ENCODE measurements around the gene ETS1. TPM values are rescaled to one million over a fixed set of nuclear protein-coding genes. Genes with fewer than 3 reads are reported as not detected.

ETS1 gene
- polyA plus RNA-seq, 1 donor (not counting 4 experiments of a cell fraction or from before 2014, with no cell fraction given): 41.0 TPM

DNA sequence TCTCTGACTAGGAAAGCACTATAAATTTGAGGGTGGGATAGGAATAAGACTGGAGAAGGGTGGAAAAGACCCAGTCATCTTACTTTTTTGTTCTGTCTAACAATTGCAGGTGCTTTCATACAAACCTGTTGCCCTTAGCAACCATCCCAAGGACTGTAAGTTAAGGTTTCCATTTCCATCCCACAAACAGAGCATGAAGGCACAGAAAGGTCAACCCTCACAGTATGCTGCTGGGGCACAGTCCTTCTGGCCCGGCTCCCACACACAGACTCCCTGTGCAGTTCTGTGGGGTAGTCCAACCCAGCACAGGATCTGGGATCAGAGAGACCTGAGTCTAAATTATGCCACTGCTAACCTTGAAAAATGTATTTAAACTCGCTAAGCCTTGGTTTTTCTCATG is 38.4 kb upstream of the ETS1 start:
- H3K4me3 ChIP-seq (ENCODE audit: control insufficient read depth in 2 of 3, extremely low read depth in 1 of 3, insufficient read depth in 2 of 3, low read depth in 1 of 3, low read length in 3 of 3): no peak overlapping the region
- no peak overlapping the region for H3K27ac ChIP-seq (ENCODE audit: control insufficient read depth, insufficient read depth, low read length)
- dilution Hi-C loops (cut with MboI; ENCODE audit: extremely low pct_ligation_motif_present, low sequenced_read_pairs): loop anchor here (25.0 kb wide), 2 partner anchors 313 to 438 kb away; no protein-coding TSS in a partner anchor
- no peak overlapping the region for H3K9ac ChIP-seq (ENCODE audit: control insufficient read depth, extremely low read depth, insufficient read depth, low read length)
- no peaks in the 10 kb centered on the region for H4K20me1 ChIP-seq (ENCODE audit: control insufficient read depth, extremely low read depth, insufficient read depth, low read length)
- TF ChIP-seq EZH2 (IDR thresholded peaks at IDR 0.05; ENCODE audit: low read length): no peak
- TF ChIP-seq, protein P1, sequence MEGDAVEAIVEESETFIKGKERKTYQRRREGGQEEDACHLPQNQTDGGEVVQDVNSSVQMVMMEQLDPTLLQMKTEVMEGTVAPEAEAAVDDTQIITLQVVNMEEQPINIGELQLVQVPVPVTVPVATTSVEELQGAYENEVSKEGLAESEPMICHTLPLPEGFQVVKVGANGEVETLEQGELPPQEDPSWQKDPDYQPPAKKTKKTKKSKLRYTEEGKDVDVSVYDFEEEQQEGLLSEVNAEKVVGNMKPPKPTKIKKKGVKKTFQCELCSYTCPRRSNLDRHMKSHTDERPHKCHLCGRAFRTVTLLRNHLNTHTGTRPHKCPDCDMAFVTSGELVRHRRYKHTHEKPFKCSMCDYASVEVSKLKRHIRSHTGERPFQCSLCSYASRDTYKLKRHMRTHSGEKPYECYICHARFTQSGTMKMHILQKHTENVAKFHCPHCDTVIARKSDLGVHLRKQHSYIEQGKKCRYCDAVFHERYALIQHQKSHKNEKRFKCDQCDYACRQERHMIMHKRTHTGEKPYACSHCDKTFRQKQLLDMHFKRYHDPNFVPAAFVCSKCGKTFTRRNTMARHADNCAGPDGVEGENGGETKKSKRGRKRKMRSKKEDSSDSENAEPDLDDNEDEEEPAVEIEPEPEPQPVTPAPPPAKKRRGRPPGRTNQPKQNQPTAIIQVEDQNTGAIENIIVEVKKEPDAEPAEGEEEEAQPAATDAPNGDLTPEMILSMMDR (optimal IDR thresholded peaks at IDR 0.05 in 1 of 3, IDR thresholded peaks at IDR 0.05 in 1 of 3, conservative IDR thresholded peaks at IDR 0.05 in 1 of 3; ENCODE audit: extremely low read depth in 1 of 3, insufficient read depth in 2 of 3, low read length in 3 of 3): no peak
- H3K27me3 ChIP-seq (ENCODE audit: control insufficient read depth, extremely low read depth, insufficient read depth, low read length): no peaks in the 10 kb centered on the region
- H3K4me1 ChIP-seq (ENCODE audit: control insufficient read depth, extremely low read depth, insufficient read depth, low read length): no peaks in the 10 kb centered on the region
- H3K36me3 ChIP-seq (ENCODE audit: control insufficient read depth in 2 of 2, extremely low read depth in 1 of 2, insufficient read depth in 2 of 2, low read length in 2 of 2): no peaks in the 10 kb centered on the region
- H3K9me3 ChIP-seq (ENCODE audit: control insufficient read depth, low read depth, low read length): no peaks in the 10 kb centered on the region
- DNase-seq (ENCODE audit: low read depth, low spot score): no peak
- H3K4me2 ChIP-seq (ENCODE audit: control insufficient read depth, extremely low read depth, insufficient read depth, low read depth, low read length): no peak overlapping the region
- no peaks in the 10 kb centered on the region for H3K79me2 ChIP-seq (ENCODE audit: control insufficient read depth, insufficient read depth, low read length)
- no peak for FAIRE-seq
- H2AFZ ChIP-seq (ENCODE audit: control insufficient read depth, low read length): no peak overlapping the region
- no peaks in the 10 kb centered on the region for H3K9me1 ChIP-seq (ENCODE audit: control insufficient read depth, extremely low read depth, insufficient read depth, low read length)

DNA sequence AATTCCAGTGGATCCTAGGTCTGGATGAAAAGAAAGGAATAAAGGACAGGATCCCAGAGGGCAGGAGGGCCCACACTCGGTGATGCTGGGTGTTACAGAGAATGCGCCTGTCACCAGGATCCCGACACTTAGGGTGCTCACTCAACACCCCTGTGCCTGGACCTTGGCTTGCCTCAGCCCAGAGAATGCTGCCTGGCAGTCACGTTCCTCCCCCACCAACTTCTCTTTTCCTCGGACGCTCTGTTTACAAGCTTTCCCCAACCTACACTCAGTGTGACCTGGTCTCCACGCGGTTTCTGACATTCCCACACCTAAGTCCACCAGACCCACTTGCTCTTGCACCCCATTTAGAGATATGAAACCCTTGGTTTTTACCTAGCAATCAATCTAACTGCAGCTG is 38.0 kb upstream of the ETS1 start:
- no peak overlapping the region for H3K27ac ChIP-seq (ENCODE audit: control insufficient read depth, insufficient read depth, low read length)
- no peaks in the 10 kb centered on the region for H3K36me3 ChIP-seq (ENCODE audit: control insufficient read depth in 2 of 2, extremely low read depth in 1 of 2, insufficient read depth in 2 of 2, low read length in 2 of 2)
- H3K9me3 ChIP-seq (ENCODE audit: control insufficient read depth, low read depth, low read length): no peaks in the 10 kb centered on the region
- no peaks in the 10 kb centered on the region for H3K4me1 ChIP-seq (ENCODE audit: control insufficient read depth, extremely low read depth, insufficient read depth, low read length)
- H3K9ac ChIP-seq (ENCODE audit: control insufficient read depth, extremely low read depth, insufficient read depth, low read length): no peak overlapping the region
- no peaks in the 10 kb centered on the region for H3K9me1 ChIP-seq (ENCODE audit: control insufficient read depth, extremely low read depth, insufficient read depth, low read length)
- H3K27me3 ChIP-seq (ENCODE audit: control insufficient read depth, extremely low read depth, insufficient read depth, low read length): peaks cover under 1% of the 10 kb centered on the region
- FAIRE-seq (no peak), DNase-seq (ENCODE audit: low read depth, low spot score) (no peak)
- H3K79me2 ChIP-seq (ENCODE audit: control insufficient read depth, insufficient read depth, low read length): no peaks in the 10 kb centered on the region
- dilution Hi-C loops (cut with MboI; ENCODE audit: extremely low pct_ligation_motif_present, low sequenced_read_pairs): loop anchor here (25.0 kb wide), 2 partner anchors 313 to 438 kb away; no protein-coding TSS in a partner anchor
- H3K4me3 ChIP-seq (ENCODE audit: control insufficient read depth in 2 of 3, extremely low read depth in 1 of 3, insufficient read depth in 2 of 3, low read depth in 1 of 3, low read length in 3 of 3): no peak overlapping the region
- H4K20me1 ChIP-seq (ENCODE audit: control insufficient read depth, extremely low read depth, insufficient read depth, low read length): no peaks in the 10 kb centered on the region
- no peak overlapping the region for H3K4me2 ChIP-seq (ENCODE audit: control insufficient read depth, extremely low read depth, insufficient read depth, low read depth, low read length)
- no peak overlapping the region for H2AFZ ChIP-seq (ENCODE audit: control insufficient read depth, low read length)
- no peak for TF ChIP-seq EZH2 (IDR thresholded peaks at IDR 0.05; ENCODE audit: low read length)
- TF ChIP-seq, protein P1 (optimal IDR thresholded peaks at IDR 0.05 in 1 of 3, IDR thresholded peaks at IDR 0.05 in 1 of 3, conservative IDR thresholded peaks at IDR 0.05 in 1 of 3; ENCODE audit: extremely low read depth in 1 of 3, insufficient read depth in 2 of 3, low read length in 3 of 3): no peak

Measured in keratinocyte (primary cell).